Left lung (tissue), 10 donors: Measurements from ENCODE around the gene RASGEF1B. TPM values are rescaled to one million over a fixed set of nuclear protein-coding genes. Genes with fewer than 3 reads are reported as not detected.

Experiments used
- ATAC-seq: fragments of 200-7000 bp; cut with Tn5 transposase; one replicate; pipeline ENCODE4 v1.9.1; 2020; ENCODE audit warnings: moderate library complexity
- DNase-seq, 4 donors: peaks; one replicate each; pipeline ENCODE4 v3.0.0-alpha.2; 2013 to 2020
- H3K27ac ChIP-seq, 2 donors: fragments of 200-600 bp; sonication (generic) in 1 of 2; one replicate each; pipeline versions ENCODE4 v1.5.0 to v1.8.0; 2020 to 2021
- H3K27me3 ChIP-seq, 2 donors: fragments of 200-600 bp; sonication (generic) in 1 of 2; one replicate each; pipeline versions ENCODE4 v1.5.0 to v1.8.0; 2020 to 2021
- H3K36me3 ChIP-seq, 2 donors: fragments of 200-600 bp; sonication (generic) in 1 of 2; one replicate each; pipeline versions ENCODE4 v1.5.0 to v1.8.0; 2020 to 2021
- H3K4me1 ChIP-seq, 2 donors: fragments of 200-600 bp; one replicate each; pipeline ENCODE4 v1.8.0; 2021
- H3K4me3 ChIP-seq, 2 donors: fragments of 200-600 bp; sonication (generic) in 1 of 2; one replicate each; pipeline versions ENCODE4 v1.5.0 to v1.8.0; 2020 to 2021; ENCODE audit warnings: mild to moderate bottlenecking in 1 of 2
- H3K9me3 ChIP-seq, 2 donors: fragments of 200-600 bp; sonication (generic) in 1 of 2; one replicate each; pipeline versions ENCODE4 v1.5.0 to v1.8.0; 2020 to 2021
- intact Hi-C, 2 donors: fragments of 100-400 bp; cut with DNase I; formaldehyde crosslinking; loops; one replicate each; pipeline versions ENCODE4 v1.11.2 to v1.14.2; 2022
- polyA plus RNA-seq, 6 donors: library from polyadenylated mRNA; unstranded; fragments of 120-200 nt; gene quantifications; one replicate each; pipeline ENCODE4 v1.2.1, GENCODE V29; 2013; ENCODE audit not compliant: insufficient read length in 6 of 6
- total RNA-seq, 2 donors: library from RNA; stranded (reverse); fragmentation: NEBNext Ultra II Directional; extraction: Animal tissue kit (Norgen Biotek cat#: 25700); gene quantifications; one replicate each; pipeline ENCODE4 v1.2.1, GENCODE V29; 2021
- TF ChIP-seq, protein P1 (sequence below), 2 donors: fragments of 200-600 bp; sonication (generic) in 1 of 2; IDR thresholded peaks; one replicate each; pipeline versions ENCODE4 v1.5.0 to v1.8.0; 2021; ENCODE audit warnings: antibody characterized with exemption in 2 of 2
- donor health status: DM: no; HTN: yes; CAD: no.
- donor health status: DM: no; HTN: no; CAD: no.

RASGEF1B gene
- total and polyA plus RNA-seq, 8 donors = 8.4 to 34.7 (median 12.5) TPM

DNA sequence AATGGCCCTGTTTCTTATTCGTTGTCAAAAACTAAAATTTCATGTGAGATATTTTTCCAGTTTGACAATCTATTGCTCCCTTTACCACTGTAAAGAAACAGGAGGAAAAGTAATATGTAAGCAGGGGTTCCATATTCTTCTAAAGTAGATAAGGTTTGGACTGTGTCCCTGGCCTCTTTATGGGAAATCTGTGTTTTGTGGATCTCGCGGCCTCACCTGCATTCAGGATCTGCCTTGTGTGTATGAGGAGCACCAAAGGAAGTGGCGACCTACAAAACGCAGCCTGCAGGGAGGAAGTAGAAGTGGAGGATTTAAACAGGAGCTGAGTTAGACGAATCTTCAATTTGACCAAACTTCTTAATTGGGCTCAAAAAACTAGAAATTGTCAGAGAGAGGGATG, 67.0 kb downstream of the RASGEF1B start:
- ATAC-seq = no peak

DNA sequence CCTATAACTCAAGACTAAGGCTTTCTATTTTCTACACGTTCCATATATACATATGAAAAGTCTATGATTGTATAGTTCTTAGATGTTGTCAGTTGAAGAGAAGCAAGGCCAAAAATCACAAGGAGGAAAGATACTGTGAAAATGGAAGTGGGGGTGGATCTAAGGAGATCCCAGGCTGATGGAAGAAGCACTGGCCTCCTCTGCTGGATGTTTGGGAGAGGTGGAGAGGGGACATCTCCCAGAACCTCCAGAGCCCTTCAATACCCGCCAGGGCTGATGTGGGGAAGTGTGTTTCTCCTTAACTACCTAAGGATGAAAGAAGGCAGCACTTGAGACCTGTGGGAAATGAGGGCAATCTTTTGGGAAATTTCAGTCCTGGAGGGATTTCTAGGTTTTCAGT, 67.4 kb downstream of the RASGEF1B start:
- intact Hi-C loops = loop anchor here in 1 of 2 donors (10.0 kb wide), 1 partner anchor 801 kb away; no protein-coding TSS in a partner anchor
- no peak for ATAC-seq
- TF ChIP-seq, protein P1, sequence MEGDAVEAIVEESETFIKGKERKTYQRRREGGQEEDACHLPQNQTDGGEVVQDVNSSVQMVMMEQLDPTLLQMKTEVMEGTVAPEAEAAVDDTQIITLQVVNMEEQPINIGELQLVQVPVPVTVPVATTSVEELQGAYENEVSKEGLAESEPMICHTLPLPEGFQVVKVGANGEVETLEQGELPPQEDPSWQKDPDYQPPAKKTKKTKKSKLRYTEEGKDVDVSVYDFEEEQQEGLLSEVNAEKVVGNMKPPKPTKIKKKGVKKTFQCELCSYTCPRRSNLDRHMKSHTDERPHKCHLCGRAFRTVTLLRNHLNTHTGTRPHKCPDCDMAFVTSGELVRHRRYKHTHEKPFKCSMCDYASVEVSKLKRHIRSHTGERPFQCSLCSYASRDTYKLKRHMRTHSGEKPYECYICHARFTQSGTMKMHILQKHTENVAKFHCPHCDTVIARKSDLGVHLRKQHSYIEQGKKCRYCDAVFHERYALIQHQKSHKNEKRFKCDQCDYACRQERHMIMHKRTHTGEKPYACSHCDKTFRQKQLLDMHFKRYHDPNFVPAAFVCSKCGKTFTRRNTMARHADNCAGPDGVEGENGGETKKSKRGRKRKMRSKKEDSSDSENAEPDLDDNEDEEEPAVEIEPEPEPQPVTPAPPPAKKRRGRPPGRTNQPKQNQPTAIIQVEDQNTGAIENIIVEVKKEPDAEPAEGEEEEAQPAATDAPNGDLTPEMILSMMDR (IDR thresholded peaks at IDR 0.05) = no peak

More for the DNA sequence above, 67.0 kb downstream of the RASGEF1B start:
- Histone ChIP-seq H3K36me3 (no peaks in the 10 kb centered on the region), H3K9me3 (no peaks in the 10 kb centered on the region), H3K4me3 (no peak overlapping the region), H3K27ac (no peak overlapping the region), H3K27me3 (no peaks in the 10 kb centered on the region), H3K4me1 (peaks cover 0 to 2% of the 10 kb centered on the region in 2 donors)
- DNase-seq = no peak
- TF ChIP-seq, protein P1 (IDR thresholded peaks at IDR 0.05) = no peak
- intact Hi-C loops = loop anchor here in 1 of 2 donors (5.0 to 10.0 kb wide), 2 partner anchors 438 to 800 kb away; no protein-coding TSS in a partner anchor

DNA sequence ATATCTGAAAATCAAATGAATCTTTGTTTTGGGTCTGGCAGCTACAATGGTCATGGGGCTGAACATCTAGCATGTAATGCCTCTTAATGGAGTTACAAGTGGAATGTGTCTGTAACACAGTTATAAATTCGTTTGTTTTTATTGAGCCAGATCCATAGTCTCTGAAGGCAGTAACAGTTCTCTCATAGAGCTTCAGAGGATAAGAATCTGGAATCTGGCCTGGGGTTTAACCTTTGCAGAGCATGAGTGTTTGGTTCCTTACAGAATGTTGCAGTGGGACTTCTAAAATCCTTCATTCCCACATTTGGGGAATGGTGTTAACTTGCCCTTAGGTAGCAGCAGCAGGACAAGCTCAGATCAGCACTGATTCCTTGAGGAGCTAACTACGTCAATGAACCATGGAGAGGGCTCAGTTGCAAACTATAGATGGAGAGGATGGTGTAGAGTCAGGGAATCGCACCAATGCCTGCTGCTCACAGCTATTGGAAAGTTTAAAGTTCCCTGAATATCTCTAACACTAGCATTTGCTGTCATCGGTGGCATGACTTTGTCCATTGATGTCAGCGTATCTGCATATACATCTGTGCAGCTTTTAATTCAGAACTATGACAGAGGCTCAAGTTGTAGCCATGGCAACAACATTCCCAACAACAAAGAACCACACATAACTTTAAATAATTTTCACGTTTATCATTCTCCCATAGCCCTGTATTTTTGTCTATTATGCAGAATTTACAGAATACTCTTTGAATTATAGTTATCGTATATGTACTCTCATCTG, 72.2 kb downstream of the RASGEF1B start:
- intact Hi-C loops = loop anchor here in 1 of 2 donors (10.0 kb wide), 1 partner anchor 805 kb away; no protein-coding TSS in a partner anchor
- H3K27ac ChIP-seq = no peak overlapping the region
- DNase-seq (no peak), ATAC-seq (no peak)
- no peaks in the 10 kb centered on the region for H3K4me1 ChIP-seq
- no peak overlapping the region for H3K4me3 ChIP-seq
- no peaks in the 10 kb centered on the region for H3K27me3 ChIP-seq
- H3K9me3 ChIP-seq = no peaks in the 10 kb centered on the region
- TF ChIP-seq, protein P1 (IDR thresholded peaks at IDR 0.05) = no peak
- no peaks in the 10 kb centered on the region for H3K36me3 ChIP-seq

More for the DNA sequence above, 67.4 kb downstream of the RASGEF1B start:
- Histone ChIP-seq H3K4me1 (peaks cover 0 to 2% of the 10 kb centered on the region in 2 donors), H3K9me3 (no peaks in the 10 kb centered on the region), H3K4me3 (no peak overlapping the region), H3K27me3 (no peaks in the 10 kb centered on the region), H3K27ac (no peak overlapping the region), H3K36me3 (no peaks in the 10 kb centered on the region)
- no peak for DNase-seq

DNA sequence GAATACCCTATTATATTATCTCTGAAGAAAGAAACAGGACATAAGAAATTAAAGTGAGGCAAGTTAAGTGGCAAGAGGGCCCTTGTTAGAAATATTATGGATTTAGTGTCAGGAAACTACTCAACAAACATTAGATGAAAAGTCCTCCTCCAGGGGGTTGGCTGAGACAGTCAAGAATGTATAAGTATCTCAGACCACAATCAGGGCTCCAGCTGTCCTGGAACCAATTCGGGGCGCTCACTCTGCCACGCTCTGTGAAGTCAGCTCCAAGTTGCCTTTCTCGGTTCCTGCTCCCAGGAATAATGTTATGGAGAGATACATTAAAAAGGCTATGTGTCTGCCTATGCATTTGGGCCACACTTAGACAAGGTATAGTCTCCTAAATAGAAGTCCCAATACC, 73.3 kb downstream of the RASGEF1B start:
- TF ChIP-seq, protein P1 (IDR thresholded peaks at IDR 0.05) = no peak
- Histone ChIP-seq H3K4me1 (no peaks in the 10 kb centered on the region), H3K9me3 (no peaks in the 10 kb centered on the region), H3K27ac (no peak overlapping the region), H3K36me3 (no peaks in the 10 kb centered on the region), H3K4me3 (no peak overlapping the region), H3K27me3 (no peaks in the 10 kb centered on the region)
- intact Hi-C loops = no loop called here
- ATAC-seq (no peak), DNase-seq (no peak)

DNA sequence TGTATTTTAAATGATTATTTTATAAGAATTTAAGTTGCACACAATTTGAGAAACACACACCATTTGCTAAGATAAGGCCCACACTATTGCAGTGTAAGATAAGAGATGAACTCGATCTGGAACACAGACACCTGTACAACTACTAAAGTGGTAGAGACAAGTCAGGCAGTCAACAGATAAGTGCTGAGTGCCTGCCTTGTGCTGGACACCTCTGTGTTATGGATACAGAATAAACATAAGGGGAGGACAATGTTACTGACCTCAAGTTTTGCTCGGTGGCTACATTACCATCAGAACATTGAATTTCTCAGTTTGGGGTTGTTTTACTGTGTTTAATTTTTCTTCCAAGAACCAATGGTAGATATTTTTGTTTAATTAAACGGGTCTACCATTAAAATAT, 74.1 kb downstream of the RASGEF1B start:
- H3K27me3 ChIP-seq = no peaks in the 10 kb centered on the region
- intact Hi-C loops = no loop called here
- no peak overlapping the region for H3K27ac ChIP-seq
- ATAC-seq (no peak), DNase-seq (no peak)
- H3K4me1 ChIP-seq = no peaks in the 10 kb centered on the region
- H3K4me3 ChIP-seq = no peak overlapping the region
- TF ChIP-seq, protein P1 (IDR thresholded peaks at IDR 0.05) = no peak
- no peaks in the 10 kb centered on the region for H3K36me3 ChIP-seq
- no peaks in the 10 kb centered on the region for H3K9me3 ChIP-seq
